K562 (cell line): ENCODE data around the gene EIF4E1B. TPM values are rescaled to one million over a fixed set of nuclear protein-coding genes. Genes with fewer than 3 reads are reported as not detected.

Experiments
- ATF4 ChIP-seq: fragments of 450-650 bp; formaldehyde crosslinking; IDR thresholded peaks from 2 replicates; pipeline ENCODE4 v1.4.0; 2022; ENCODE audit warnings: mild to moderate bottlenecking, moderate library complexity
- EGR1 ChIP-seq: fragments of 450-650 bp; conservative IDR thresholded peaks from 2 replicates; pipeline ENCODE4 v1.6.1; 2017; ENCODE audit warnings: mild to moderate bottlenecking
- ERF ChIP-seq: fragments of 450-650 bp; formaldehyde crosslinking; IDR thresholded peaks from 2 replicates; pipeline ENCODE4 v1.4.0; 2020; ENCODE audit warnings: mild to moderate bottlenecking, mixed read lengths
- HDAC8 ChIP-seq: fragments of 450-650 bp; IDR thresholded peaks from 2 replicates; pipeline ENCODE4 v1.6.1; 2016; ENCODE audit warnings: mild to moderate bottlenecking, missing genetic modification characterization, moderate library complexity, missing compliant biosample characterization
- HES1 ChIP-seq: fragments of 450-650 bp; IDR thresholded peaks from 2 replicates; pipeline ENCODE4 v1.6.1; 2016; ENCODE audit warnings: low read depth, mild to moderate bottlenecking, moderate library complexity
- MEIS2 ChIP-seq: fragments of 450-650 bp; IDR thresholded peaks from 2 replicates; pipeline ENCODE4 v1.6.1; 2014; ENCODE audit warnings: mild to moderate bottlenecking; ENCODE audit not compliant: partially characterized antibody
- SPI1 ChIP-seq: IDR thresholded peaks from 2 replicates; pipeline ENCODE4 v1.6.1; 2011; ENCODE audit warnings: low read depth, low read length, control low read depth, borderline replicate concordance
- STAT5B ChIP-seq: fragments of 250-450 bp; sonication (Bioruptor Pico); IDR thresholded peaks from 2 replicates; pipeline ENCODE4 v1.8.0; 2021; ENCODE audit warnings: mild to moderate bottlenecking, inconsistent platforms
- ZBTB34 ChIP-seq: fragments of 250-450 bp; sonication (Bioruptor Pico); IDR thresholded peaks from 2 replicates; pipeline ENCODE4 v1.8.0; 2021; ENCODE audit warnings: mild to moderate bottlenecking, moderate library complexity
- ZNF717 ChIP-seq: fragments of 250-450 bp; sonication (Bioruptor Pico); IDR thresholded peaks from 2 replicates; pipeline ENCODE4 v1.5.0; 2021
- polyA plus RNA-seq, 8 experiments: library from polyadenylated mRNA; depleted of rRNA in 4 of 8; stranded (reverse) in 5 of 8; unstranded in 3 of 8; fragments of >200 nt; fragmentation: Nextera tagmentation in 2 of 8; fragmentation: Illumina TruSeq in 1 of 8; extraction: Ambion mirVana in 2 of 8; extraction: Trizol in 1 of 8; gene quantifications; 2 replicates each; pipeline versions ENCODE4 v1.2.1 to v1.2.3, GENCODE V29; 2011 to 2014; ENCODE audit warnings: inconsistent platforms in 1 of 8, missing spikeins in 1 of 8
- total RNA-seq, 7 experiments: library from RNA; depleted of rRNA in 6 of 7; stranded (reverse); fragments of >200 nt in 6 of 7; fragmentation: Illumina TruSeq in 2 of 7; extraction: Trizol in 2 of 7; gene quantifications; 2 replicates each; pipeline versions ENCODE4 v1.2.1 to v1.2.3, GENCODE V29; 2011 to 2021; ENCODE audit warnings: low replicate concordance in 1 of 7

Gene EIF4E1B
- total and polyA plus RNA-seq, 9 of the 15 experiments (the other 6 are each of a cell fraction or from before 2014, with no cell fraction given): not detected

- TF ChIP-seq HDAC8 (tag) (no peak), ERF (CRISPR knock-in tag) (no peak), ZBTB34 (CRISPR knock-in tag) (no peak), ZNF717 (no peak), MEIS2 (peak; percentile 63), HES1 (0 out of 2 replicates have a peak, but pooled peaks have one; percentile 54), EGR1 (peak; percentile 44; the same call in 1 of the 2 replicates), STAT5B (CRISPR knock-in tag) (no peak), SPI1 (no peak), ATF4 (no peak)
Observed at GRCh38 chr5:176692839-176693476, 62.5 kb downstream of the EIF4E1B start (continued).
